Cardiac muscle cell (in vitro differentiated cells and primary cell): ENCODE data around the gene CENPA. TPM values are rescaled to one million over a fixed set of nuclear protein-coding genes. Genes with fewer than 3 reads are reported as not detected.

Experiments used
- DNase-seq, 2 donors: peaks; one replicate each; pipeline versions ENCODE4 v3.0.0 to v3.0.0-alpha.2; 2010 to 2017; ENCODE audit warnings: low read depth in 1 of 2, low spot score in 1 of 2
- H3K27ac ChIP-seq: fragments of 200-600 bp; sonication (generic); 2 replicates; pipeline ENCODE4 v1.5.1; 2016
- H3K27me3 ChIP-seq: fragments of 200-600 bp; sonication (generic); 2 replicates; pipeline ENCODE4 v1.6.0; 2016; ENCODE audit warnings: control low read depth
- H3K36me3 ChIP-seq: fragments of 200-600 bp; sonication (generic); 2 replicates; pipeline ENCODE4 v1.5.1; 2016; ENCODE audit warnings: control low read depth
- H3K4me1 ChIP-seq: fragments of 200-600 bp; sonication (generic); 2 replicates; pipeline ENCODE4 v1.8.1; 2017; ENCODE audit warnings: low read depth, mild to moderate bottlenecking, mixed run types
- H3K4me3 ChIP-seq: fragments of 200-600 bp; sonication (generic); 2 replicates; pipeline ENCODE4 v1.5.1; 2016; ENCODE audit warnings: mild to moderate bottlenecking
- H3K9me3 ChIP-seq: fragments of 200-600 bp; sonication (generic); 2 replicates; pipeline ENCODE4 v1.5.1; 2017; ENCODE audit warnings: low read depth, mild to moderate bottlenecking, control low read depth
- CTCF ChIP-seq: IDR thresholded peaks from 2 replicates; pipeline ENCODE4 v1.5.1; 2012; ENCODE audit warnings: low read depth, mild to moderate bottlenecking, low read length
- polyA plus RNA-seq: library from polyadenylated mRNA; unstranded; fragments of >200 nt; fragmentation: Nextera tagmentation; extraction: Ambion mirVana; gene quantifications from 2 replicates; pipeline ENCODE4 v1.2.1, GENCODE V29; 2016
- total RNA-seq: library from RNA; depleted of rRNA; stranded (reverse); fragments of >200 nt; gene quantifications from 2 replicates; pipeline ENCODE4 v1.2.3, GENCODE V29; 2016

CENPA gene
- total and polyA plus RNA-seq, 2 experiments from 2014 or later = 5.1 to 18.6 TPM

- H3K4me3 ChIP-seq = no peak overlapping the region
- no peaks in the 10 kb centered on the region for H3K9me3 ChIP-seq
- TF ChIP-seq CTCF = no peak
- H3K27me3 ChIP-seq = no peaks in the 10 kb centered on the region
- no peaks in the 10 kb centered on the region for H3K36me3 ChIP-seq
- DNase-seq = peak; percentile 39 to 47
- H3K27ac ChIP-seq = no peak overlapping the region
- H3K4me1 ChIP-seq = peaks cover 10% of the 10 kb centered on the region
These were observed 45.0 kb upstream of the CENPA start for GRCh38 chr2:26740890-26741302.

- DNase-seq = no peak
These were observed 43.6 kb upstream of the CENPA start for GRCh38 chr2:26742048-26742770.

GRCh38 chr2:26743852-26744251 is 42.0 kb upstream of the CENPA start:
- Histone ChIP-seq H3K27ac (no peak overlapping the region), H3K4me1 (peaks cover 10% of the 10 kb centered on the region), H3K27me3 (no peaks in the 10 kb centered on the region), H3K9me3 (no peaks in the 10 kb centered on the region), H3K36me3 (no peaks in the 10 kb centered on the region), H3K4me3 (no peak overlapping the region)
- no peak for DNase-seq
- TF ChIP-seq CTCF = no peak

More at GRCh38 chr2:26742048-26742770, 43.6 kb upstream of the CENPA start:
- no peak overlapping the region for H3K27ac ChIP-seq
- TF ChIP-seq CTCF = no peak
- no peaks in the 10 kb centered on the region for H3K36me3 ChIP-seq
- no peaks in the 10 kb centered on the region for H3K27me3 ChIP-seq
- H3K4me1 ChIP-seq = peaks cover 10% of the 10 kb centered on the region
- no peak overlapping the region for H3K4me3 ChIP-seq
- H3K9me3 ChIP-seq = no peaks in the 10 kb centered on the region

- Histone ChIP-seq H3K9me3 (no peaks in the 10 kb centered on the region), H3K4me1 (peaks cover 13% of the 10 kb centered on the region), H3K27me3 (no peaks in the 10 kb centered on the region), H3K36me3 (no peaks in the 10 kb centered on the region), H3K27ac (no peak overlapping the region), H3K4me3 (no peak overlapping the region)
- TF ChIP-seq CTCF = no peak
- DNase-seq = no peak
These were observed 40.9 kb upstream of the CENPA start for GRCh38 chr2:26744953-26745352.

GRCh38 chr2:26745609-26746327 is 40.1 kb upstream of the CENPA start:
- no peaks in the 10 kb centered on the region for H3K36me3 ChIP-seq
- DNase-seq = peak; percentile 87 to 88
- peak; percentile 93 for TF ChIP-seq CTCF
- H3K4me1 ChIP-seq = peaks cover 10% of the 10 kb centered on the region
- no peak overlapping the region for H3K4me3 ChIP-seq
- no peaks in the 10 kb centered on the region for H3K27me3 ChIP-seq
- H3K27ac ChIP-seq = no peak overlapping the region
- H3K9me3 ChIP-seq = no peaks in the 10 kb centered on the region
